Measurements from ENCODE around the gene PXDN. TPM values are rescaled to one million over a fixed set of nuclear protein-coding genes. Genes with fewer than 3 reads are reported as not detected.

PXDN gene
- total RNA-seq, 4 donors from 2014 or later = 9.0 to 46.2 (median 18.5) TPM

GRCh38 chr2:1672738-1673137 is 71.6 kb downstream of the PXDN start:
- Histone ChIP-seq H3K4me3 (no peak overlapping the region), H3K36me3 (no peaks in the 10 kb centered on the region), H3K9me3 (no peaks in the 10 kb centered on the region), H3K27me3 (no peaks in the 10 kb centered on the region), H3K27ac (no peak overlapping the region), H3K4me1 (peaks cover 0 to 5% (median 5%) of the 10 kb centered on the region in 4 donors)
- 68% methylated on average over 5 of the region's 5 CpGs; no CpG with 5 or more reads in 1 of the 2 donors for WGBS, 2 donors (ENCODE audit: low coverage in 1 of 2)
- in situ Hi-C loops (cut with MboI; ENCODE audit: low pct_ligation_motif_present in 1 of 4, low pct_unique_long_range_greater_than_20kb in 1 of 4, low sequenced_read_pairs in 3 of 4) = no loop called here
- DNase-seq = no peak
- intact Hi-C loops (cut with DNase I; ENCODE audit: low total_unique reads) = loop anchor here (10.0 kb wide), 1 partner anchor 152 kb away; no protein-coding TSS in a partner anchor
- TF ChIP-seq CTCF (IDR thresholded peaks at IDR 0.05) (no peak), POLR2A (IDR thresholded peaks at IDR 0.05) (no peak)

GRCh38 chr2:1671916-1672315 is 72.4 kb downstream of the PXDN start:
- intact Hi-C loops (cut with DNase I; ENCODE audit: low total_unique reads) = loop anchor here (10.0 kb wide), 1 partner anchor 153 kb away; no protein-coding TSS in a partner anchor
- WGBS, 2 donors (ENCODE audit: low coverage in 1 of 2) = 76 to 93% methylated on average over 1 to 3 of the region's 3 CpGs
- Histone ChIP-seq H3K27ac (no peak overlapping the region), H3K27me3 (no peaks in the 10 kb centered on the region), H3K9me3 (no peaks in the 10 kb centered on the region), H3K4me1 (peaks cover 0 to 5% (median 5%) of the 10 kb centered on the region in 4 donors), H3K4me3 (no peak overlapping the region), H3K36me3 (no peaks in the 10 kb centered on the region)
- in situ Hi-C loops (cut with MboI; ENCODE audit: low pct_ligation_motif_present in 1 of 4, low pct_unique_long_range_greater_than_20kb in 1 of 4, low sequenced_read_pairs in 3 of 4) = no loop called here
- no peak for TF ChIP-seq POLR2AphosphoS5 (IDR thresholded peaks at IDR 0.05)
- no peak for TF ChIP-seq EP300 (IDR thresholded peaks at IDR 0.05; ENCODE audit: low read depth)
- no peak for TF ChIP-seq CTCF (IDR thresholded peaks at IDR 0.05)
- TF ChIP-seq POLR2A (IDR thresholded peaks at IDR 0.05) = no peak
- DNase-seq = no peak

GRCh38 chr2:1670636-1671035 is 73.7 kb downstream of the PXDN start:
- intact Hi-C loops (cut with DNase I; ENCODE audit: low total_unique reads) = loop anchor here (10.0 kb wide), 1 partner anchor 154 kb away; no protein-coding TSS in a partner anchor
- no peaks in the 10 kb centered on the region for H3K4me1 ChIP-seq
- no peak overlapping the region for H3K27ac ChIP-seq
- no peaks in the 10 kb centered on the region for H3K9me3 ChIP-seq
- no peak for DNase-seq
- H3K27me3 ChIP-seq = no peaks in the 10 kb centered on the region
- no peaks in the 10 kb centered on the region for H3K36me3 ChIP-seq
- H3K4me3 ChIP-seq = no peak overlapping the region
- 49 to 64% methylated on average over 3 to 6 of the region's 6 CpGs for WGBS, 2 donors (ENCODE audit: low coverage in 1 of 2)
- TF ChIP-seq EP300 (IDR thresholded peaks at IDR 0.05; ENCODE audit: low read depth) (no peak), POLR2AphosphoS5 (IDR thresholded peaks at IDR 0.05) (no peak), CTCF (IDR thresholded peaks at IDR 0.05) (no peak), POLR2A (IDR thresholded peaks at IDR 0.05) (no peak)
- in situ Hi-C loops (cut with MboI; ENCODE audit: low pct_ligation_motif_present in 1 of 4, low pct_unique_long_range_greater_than_20kb in 1 of 4, low sequenced_read_pairs in 3 of 4) = no loop called here

GRCh38 chr2:1665761-1666505 is 78.4 kb downstream of the PXDN start:
- H3K9me3 ChIP-seq = no peaks in the 10 kb centered on the region
- WGBS, 2 donors (ENCODE audit: low coverage in 1 of 2) = 93% methylated on average over 10 to 29 of the region's 29 CpGs
- no peak overlapping the region for H3K27ac ChIP-seq
- H3K4me3 ChIP-seq = no peak overlapping the region
- H3K4me1 ChIP-seq = no peaks in the 10 kb centered on the region
- H3K36me3 ChIP-seq = no peaks in the 10 kb centered on the region
- in situ Hi-C loops (cut with MboI; ENCODE audit: low pct_ligation_motif_present in 1 of 4, low pct_unique_long_range_greater_than_20kb in 1 of 4, low sequenced_read_pairs in 3 of 4) (no loop called here), intact Hi-C loops (cut with DNase I; ENCODE audit: low total_unique reads) (no loop called here)
- H3K27me3 ChIP-seq = no peaks in the 10 kb centered on the region
- TF ChIP-seq EP300 (IDR thresholded peaks at IDR 0.05; ENCODE audit: low read depth) (no peak), POLR2AphosphoS5 (IDR thresholded peaks at IDR 0.05) (no peak), POLR2A (IDR thresholded peaks at IDR 0.05) (no peak), CTCF (IDR thresholded peaks at IDR 0.05) (no peak)
- DNase-seq = no peak
